Hematopoietic multipotent progenitor cell treated with erythropoietin and hydrocortisone succinate and interleukin-3 and kit ligand, for 17 days (in vitro differentiated cells): Measurements from ENCODE around the gene ACADSB.

ENCODE experiments used
- DNase-seq: peaks from one replicate; pipeline ENCODE4 v3.0.0-alpha.2; 2015; ENCODE audit warnings: low spot score

ACADSB gene

DNA sequence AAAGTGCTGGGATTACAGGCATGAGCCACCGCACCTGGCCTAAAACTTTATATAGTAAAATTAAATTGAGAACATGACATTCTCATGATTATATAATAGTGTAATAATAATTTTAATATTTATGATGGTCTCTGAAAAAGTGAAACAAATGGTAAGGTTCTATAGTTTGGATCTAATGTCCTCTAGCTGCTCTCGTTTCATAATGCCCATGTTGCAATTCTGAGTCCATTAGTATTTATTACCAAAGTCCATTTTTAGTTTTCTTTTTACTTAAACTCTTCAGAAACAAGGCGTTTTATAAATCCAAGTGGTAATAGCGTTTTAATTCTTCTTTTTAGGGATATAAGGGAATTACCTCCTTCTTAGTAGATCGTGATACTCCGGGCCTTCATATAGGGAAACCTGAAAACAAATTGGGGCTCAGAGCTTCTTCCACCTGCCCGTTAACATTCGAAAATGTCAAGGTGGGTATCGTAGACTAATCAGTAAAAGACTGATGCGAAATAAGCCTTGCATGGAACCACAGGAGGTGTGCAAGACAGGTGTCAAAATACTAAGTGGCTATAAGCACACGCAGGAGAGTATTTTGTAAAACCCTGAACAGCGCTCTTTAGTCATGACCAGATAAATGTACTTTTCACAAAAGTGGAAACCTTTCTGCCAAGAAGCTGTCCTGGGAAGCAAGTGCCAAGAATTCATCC is 34.1 kb downstream of the ACADSB start:
- no peak for DNase-seq

DNA sequence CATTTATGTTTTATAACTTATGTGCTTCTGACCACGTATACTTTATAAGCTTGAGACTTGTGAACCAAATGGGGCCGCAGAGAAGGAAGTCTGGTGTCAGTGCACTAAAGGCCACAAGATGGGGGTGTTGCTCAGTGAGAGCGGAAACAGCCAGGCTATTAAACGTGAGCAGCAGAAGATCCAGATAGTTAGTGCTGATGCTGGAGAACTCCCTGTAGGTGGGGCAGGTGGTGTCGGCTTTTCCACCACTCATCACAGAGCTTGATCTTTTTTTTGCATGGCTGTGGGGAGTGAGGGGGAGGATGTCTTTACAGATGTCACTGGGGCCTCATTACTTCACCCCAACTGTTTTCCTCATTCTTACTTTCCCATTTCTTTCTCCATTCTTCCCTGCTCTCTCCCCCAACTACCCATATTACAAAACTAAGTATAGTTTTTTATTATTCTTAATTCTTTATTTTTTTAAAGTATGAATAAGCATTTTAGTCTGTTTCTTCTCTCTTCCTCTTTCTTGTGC is 34.7 kb downstream of the ACADSB start:
- DNase-seq = peak; percentile 66

DNA sequence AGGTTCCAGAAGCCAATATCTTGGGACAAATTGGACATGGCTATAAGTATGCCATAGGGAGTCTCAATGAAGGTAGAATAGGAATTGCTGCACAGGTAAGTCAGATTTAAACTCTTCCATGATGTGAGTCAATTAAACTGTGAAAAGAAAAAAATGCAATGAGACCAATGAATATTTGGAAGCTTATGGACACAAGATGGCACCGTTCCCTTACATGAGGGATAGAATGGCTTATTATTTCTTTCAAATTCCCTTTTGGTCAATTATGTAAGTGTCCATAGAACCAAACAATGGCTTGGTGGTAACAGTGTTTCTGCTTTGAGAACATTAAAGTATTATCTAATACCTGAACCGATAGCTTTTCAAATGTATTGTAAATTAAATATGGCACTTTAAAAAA is 35.6 kb downstream of the ACADSB start:
- no peak for DNase-seq

DNA sequence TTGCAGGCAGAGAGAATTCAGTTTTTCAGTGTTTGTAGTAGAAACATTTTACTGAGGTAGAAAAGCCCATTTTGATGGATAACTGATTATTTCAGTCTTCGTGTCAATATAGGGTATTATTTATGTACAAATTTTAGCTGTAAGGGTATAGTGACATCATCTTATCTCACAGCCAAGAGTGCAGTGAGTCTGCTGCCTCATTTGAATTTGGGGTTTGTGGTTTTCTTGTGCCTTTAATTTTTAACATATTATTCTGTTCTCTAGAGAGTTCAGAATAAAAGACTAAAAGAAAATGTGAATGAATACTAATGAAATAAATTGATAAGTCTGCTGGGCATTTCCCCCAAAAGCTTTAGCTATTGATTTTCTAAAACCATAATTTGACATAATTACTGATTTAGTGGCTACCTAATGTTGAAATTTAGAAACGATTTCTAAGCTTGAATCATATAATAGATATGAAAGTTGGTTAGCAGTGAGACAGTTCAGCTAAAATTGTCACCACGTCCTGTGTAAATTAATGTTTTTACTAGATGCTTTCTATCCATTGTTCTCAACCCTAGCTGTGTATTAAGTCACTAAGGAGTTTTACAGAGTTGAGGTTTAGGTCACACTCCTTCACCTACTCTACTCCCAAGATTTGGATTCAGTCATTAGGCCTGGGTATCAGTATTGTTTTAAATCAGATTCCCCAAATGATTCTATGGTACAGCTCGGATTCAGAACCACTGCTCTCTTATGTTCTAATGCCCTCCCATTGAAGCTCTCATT is 37.3 kb downstream of the ACADSB start:
- no peak for DNase-seq

DNA sequence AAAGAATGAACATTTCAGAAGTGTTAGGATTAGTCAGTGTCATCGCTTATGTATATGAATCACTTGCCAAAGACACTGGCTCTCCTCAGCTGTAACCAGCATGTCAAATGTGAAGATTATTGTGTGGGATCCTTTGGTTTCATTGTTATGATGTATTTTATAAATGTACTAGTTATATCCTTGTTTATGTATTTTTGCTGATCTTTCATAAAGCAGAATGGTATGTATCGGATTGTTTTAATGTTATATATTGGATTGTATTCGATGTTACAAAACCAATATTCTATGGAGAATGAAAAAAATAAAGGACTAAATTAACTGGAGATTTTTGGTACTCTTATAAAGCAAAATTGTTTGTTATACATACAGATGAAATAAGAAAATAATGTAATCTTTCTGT is 49.2 kb downstream of the ACADSB start:
- no peak for DNase-seq

DNA sequence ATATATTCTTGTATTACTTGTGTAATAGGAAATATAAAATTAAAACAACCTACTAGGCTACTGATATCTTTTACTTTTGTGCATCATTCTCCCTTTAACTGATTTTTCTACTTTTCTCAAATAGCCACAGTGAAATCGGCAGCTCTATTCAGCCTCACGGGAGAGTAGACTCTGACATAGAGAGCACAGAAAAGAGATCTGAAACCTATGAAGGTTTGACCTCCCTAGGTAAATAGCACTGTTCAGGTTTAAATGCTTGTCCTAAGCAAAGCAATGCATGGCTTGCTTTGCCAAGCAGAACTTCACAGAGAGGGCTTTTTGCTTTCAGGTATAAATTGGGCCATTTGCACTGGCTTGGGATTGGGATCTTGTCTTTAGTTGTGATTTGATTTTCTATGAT is 53.1 kb downstream of the ACADSB start:
- DNase-seq = no peak

DNA sequence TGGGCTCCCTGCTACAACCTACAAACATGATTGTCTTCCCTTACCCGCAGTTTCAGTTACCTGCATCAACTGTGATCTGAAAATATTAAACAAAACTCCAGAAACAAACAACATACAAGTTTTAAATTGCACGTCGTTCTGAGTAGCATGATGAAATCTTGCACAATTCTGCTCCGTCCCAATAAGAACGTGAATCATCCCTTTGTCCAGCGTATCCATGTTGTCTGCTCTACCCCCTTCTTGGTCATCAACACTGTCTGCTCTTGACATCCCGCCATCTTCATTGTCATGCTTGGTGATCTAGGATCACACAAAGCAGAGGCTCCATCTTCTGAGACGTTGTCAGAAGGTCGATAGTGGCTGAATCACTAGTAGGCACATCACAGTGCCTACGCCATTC is 53.9 kb downstream of the ACADSB start:
- no peak for DNase-seq

DNA sequence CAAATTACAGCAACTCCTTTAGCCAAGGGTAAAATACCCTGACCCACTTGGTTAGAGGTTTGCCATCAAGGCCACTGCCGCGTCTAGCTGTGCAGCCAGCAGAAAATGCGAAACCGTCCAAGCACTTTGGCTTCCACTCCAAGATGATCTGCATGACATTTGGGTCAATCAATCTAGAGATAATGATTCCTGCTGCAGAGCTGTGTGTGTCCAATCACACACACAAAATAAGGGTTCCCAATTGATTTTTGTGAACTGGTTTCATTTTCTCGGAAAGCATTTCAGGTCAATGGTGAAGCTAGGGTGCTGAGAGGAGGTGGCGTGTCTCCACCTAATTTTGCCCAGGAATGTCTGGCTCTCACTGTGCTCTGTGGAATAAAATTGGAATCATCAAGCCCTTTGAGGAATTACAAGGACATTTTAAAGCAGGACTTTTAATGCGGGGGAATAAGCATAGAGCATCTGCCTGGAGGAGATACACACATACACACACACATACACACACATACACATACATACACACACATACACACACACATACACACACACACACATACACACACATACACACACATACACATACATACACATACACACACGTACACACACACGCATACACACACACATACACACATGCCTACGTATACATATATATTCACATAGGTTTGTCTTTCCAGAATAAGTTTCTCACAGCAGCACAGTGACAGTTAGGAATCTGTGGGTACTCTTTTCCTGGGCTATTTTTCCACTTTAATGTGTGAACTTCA is 59.5 kb downstream of the ACADSB start:
- no peak for DNase-seq

DNA sequence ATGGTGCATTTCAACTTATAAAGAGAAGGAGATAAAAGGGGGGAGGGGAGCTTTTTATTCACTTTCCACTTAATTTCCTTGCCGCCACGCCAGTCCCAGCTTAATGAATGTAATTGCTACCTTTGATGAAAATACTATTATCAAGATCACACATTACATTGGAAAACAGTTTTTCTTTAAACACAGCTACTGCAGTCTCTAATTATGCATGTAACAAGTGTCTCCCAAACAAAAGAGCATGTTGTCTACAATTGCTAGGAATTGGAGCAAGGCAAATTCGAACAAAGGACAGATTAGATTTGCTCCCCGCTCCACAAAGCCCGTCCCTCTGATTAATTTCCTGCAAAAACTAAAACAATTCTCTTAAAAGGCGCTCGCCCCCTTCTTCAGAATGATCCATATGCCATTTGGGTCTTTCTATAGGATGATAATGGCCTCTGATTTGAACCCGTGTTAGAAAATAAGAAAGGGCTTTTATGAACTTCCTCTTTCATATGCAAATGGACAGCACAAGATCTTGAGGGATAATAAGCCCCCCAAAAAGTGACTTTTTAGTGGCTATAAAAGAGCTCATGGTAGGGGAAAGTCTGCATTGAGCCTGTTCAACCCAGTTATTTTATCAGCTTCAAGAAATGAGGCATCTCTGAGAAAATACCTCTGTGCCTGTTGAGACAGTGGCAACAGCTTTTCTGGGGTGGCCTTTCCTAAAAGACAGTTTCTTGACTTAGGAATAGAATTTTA is 60.6 kb downstream of the ACADSB start:
- DNase-seq = no peak

DNA sequence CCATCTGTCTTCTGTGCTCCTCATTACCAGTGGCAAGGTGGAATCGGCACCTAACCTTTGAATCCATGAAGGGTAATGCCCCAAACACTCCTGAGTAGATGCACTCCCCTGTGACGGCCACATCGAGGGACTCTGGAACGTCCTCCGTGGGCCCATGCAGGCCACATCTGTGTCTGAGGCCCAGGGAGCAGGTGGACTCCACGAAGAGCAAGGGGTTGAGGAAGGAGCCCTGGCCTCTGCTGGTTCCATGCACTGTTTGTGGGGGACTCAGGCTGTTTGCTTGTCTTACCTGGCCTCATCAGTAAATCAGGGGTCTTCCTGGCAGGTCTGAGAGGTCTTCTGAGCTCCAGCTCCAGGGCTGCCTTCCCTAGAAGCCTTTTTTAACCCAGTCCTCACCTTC is 64.4 kb downstream of the ACADSB start:
- DNase-seq = no peak

DNA sequence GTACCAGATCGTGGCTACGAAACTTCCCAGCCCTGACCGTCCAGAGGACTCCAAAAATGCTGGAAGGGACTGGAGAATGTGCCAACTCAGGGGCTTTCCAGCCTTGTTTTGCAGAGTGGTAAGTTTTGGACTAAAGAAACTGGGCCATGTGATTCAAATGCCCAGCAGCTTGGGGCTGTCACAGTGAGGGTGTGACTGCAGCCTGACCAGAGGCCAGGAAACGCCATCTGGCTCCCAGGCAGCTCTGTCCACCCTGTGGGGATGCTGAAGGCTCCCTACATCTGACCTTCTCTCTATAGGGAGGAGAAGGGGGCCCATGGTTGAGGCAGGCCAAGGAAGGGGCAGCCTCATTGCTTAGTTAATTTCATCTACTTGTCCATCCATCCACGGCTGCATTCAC is 65.4 kb downstream of the ACADSB start:
- DNase-seq = no peak

DNA sequence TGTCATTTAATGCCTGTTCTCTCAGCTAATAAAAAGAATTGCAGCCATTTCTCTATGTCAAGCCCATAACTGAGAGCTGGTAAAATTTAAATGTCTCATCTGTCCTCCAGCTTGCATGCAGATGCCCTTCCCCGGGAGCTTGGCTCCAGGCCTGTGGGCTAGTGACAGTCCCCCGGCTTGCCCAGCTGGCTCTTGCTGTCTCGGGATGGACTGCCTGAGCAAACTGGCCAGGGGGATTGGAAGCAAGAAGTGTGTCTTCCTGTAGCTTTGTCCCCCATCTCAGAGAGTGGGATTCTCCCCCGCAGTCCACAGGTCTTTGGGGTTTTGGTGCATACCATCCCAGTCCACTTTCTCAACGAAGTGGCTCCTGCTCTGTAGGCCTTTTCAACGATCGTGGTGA is 73.1 kb downstream of the ACADSB start:
- no peak for DNase-seq

DNA sequence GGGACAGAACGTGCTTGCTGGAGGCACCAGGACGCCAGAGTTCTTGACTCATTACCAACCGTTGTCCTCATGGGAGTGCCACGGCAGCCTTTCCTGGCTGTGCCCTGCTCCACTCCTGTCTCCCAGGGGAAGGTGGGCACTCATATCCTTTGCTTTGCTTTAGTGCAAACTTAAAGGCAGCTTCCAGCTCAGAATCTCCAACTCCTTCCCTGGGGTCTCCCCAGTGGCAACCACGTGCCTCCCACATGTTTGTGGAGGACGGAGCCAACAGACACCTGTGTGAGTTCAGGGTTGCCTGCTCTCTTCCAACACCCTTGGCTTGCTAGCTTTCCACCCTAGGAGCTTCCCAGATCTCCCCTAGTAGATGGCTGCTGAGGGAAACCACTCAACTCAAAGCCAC is 75.0 kb downstream of the ACADSB start:
- DNase-seq = no peak

DNA sequence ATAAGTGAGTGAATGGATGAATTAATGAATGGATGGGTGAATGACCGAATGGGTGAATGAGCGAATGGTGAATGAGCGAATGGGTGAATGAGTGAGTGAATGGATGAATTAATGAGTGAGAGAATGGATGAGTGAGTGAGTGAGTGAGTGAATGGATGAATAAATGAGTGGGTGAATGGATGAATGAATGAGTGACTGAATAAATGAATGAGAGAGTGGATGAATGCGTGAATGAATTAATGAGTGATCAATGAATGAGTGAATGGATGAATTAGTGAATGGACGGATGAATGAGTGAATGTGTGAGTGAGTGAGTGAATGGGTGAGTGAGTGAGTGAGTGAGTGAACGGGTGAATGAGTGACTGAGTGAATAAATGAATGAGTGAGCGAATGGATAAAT is 77.5 kb downstream of the ACADSB start:
- no peak for DNase-seq

DNA sequence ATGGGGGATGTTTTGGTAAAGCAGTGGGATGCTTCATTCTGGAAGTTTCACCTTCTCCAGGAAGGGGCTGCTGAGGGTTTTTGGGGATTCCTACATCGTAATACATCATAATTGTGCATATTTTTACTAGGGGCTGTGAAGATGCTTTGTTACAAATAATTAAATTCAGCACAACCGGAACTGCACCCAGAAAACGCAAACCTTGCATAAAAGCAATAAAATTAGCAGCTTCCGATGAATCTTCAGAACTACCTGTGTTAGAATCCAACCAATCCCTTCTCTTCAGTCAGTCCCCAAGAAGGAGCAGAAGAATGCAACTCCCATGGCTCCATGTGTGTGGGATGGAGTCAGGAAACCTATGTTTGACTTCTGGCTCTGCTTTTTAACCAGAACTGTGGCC is 78.5 kb downstream of the ACADSB start:
- no peak for DNase-seq

DNA sequence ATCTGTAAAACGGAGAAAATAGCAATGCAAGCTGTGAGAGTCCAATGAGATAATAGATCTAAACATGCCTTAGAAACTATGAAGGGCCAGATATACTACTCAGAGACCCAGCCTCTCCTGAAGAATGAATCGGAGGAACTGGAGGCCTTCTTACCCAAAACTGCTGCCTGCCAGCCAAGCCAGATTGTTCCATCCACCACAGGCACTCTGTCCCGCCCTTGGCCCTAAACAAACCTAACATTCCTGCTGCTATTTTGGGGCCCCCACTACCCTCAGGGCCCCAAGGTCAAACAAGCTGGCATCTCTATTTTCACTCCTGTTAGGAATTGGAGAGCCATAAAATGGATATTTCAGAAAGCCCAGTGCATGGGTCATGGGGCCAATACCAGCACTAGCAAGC is 79.0 kb downstream of the ACADSB start:
- no peak for DNase-seq

DNA sequence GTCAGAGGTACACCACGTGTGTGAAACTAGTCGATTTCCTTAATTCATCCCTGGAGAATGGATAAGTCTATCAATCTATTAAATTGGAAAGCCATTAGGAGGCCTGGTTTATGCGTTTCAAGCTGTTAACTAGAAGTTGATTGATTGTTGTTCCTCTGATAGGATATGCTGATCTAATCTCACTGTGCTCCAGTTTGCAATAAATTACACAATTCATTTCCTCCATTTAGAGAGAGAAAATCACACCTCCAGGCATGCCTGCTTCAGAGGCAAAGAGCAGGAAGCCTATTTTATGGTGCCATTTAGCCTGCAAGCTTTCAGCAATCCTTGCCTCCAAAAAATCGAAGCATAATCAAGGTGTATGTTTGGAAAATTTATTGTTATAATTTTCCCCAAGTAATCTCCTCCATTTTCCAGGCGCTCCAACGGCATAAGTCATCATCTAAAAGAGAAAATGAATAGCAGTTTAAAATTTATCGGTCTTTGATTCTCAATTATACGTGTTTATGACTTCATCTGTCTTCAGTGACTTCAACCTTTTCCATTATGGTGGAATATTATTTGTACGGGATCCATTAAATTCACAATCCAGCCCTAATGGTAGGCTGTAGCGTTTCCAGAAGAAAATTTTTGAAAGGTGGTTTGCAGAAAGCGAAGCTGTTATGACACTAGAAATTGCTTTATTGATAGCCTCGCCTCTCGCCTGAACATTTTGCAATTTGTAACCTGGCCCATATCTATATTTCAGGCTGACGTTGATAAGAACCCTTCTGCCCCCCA is 84.0 kb downstream of the ACADSB start:
- no peak for DNase-seq

DNA sequence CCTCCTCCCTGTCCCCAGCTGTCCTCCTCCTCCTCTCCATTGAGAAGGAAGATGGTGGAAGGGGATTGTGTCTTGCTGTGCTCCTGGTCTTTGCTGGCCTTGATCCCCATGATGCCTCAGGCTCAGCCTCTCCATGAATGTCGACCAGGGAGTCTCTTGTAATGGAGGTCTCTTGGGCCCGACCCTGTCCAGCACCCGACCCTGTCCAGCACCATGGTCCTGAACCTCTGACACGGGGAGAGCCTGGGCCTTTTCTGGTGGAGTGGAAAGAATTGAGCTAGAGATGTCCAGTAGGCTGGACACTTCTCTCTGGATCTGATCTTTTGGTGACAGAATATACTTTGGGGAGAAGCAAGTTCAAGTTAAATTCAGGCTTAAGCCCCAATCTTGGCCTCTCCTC is 84.7 kb downstream of the ACADSB start:
- no peak for DNase-seq

DNA sequence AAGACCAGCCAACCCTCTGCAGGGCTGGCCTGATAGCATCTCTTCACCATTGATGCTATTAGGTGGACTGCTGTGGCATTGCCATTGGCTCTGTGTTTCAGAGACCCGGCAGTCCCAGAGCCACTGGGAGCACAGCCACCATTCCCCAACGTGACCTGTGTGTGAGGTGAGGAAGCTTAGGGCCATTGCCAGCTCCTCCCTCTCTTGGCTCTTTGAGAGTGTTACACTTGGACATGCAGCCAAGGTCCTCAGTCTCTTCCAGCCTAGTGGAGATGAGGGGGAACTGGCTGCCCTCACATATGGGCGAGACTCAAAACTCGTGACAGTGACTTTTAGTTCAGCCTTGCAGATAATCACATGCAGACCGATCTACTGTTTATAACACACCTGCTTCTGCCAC is 87.6 kb downstream of the ACADSB start:
- DNase-seq = no peak

DNA sequence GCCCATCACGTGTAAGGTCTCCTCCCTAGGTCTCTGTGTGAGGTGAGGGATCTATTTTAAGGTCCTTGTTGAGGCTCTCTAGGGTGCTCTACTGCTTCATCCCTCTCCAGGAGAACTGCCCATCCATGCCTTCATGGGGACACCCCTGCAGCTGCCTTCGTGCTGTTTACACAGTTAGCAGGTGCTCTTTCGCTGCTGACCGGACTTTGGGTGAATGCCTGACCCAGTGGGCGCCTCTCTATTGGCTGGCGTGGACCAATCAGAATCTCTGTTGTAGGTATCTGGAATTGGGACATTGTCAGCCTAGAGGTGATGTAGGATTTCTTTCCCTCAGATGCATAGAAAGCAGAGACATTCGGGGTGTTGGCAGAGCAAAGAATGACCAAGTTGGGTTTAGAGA is 88.2 kb downstream of the ACADSB start:
- DNase-seq = no peak

DNA sequence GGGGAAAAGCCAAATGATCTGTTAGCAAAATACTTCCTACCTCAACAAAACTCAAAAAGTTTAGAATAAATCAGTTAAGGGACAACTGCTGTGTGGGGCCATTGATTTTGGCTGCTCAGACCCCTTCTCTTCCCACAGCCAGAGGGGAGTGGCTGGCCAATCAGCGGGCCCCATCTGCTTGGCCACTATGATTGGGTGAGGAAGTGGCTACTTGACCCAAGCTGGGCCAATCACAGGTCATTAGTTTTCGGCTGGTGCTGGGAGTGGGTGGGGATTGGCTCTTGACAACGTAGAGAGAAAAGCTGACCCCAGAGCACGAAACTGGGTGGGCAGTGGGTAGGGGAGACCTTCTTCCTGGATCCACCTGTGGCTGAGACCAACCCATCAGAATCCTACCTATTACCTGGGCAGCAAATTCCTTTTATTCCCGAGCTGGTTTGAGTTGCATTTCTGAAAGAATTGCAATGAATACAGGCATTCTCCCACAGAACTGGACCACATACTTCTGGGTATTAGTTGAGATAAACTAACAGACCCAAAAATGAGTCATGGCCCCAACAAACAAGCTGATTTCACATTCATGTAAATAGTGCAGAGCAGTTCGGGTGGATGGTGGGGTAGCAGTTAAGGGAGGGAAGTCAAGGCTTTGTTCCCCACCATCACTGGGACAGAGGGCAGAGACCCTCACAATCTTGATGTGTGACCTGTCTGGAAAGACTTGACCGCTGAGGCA is 91.4 kb downstream of the ACADSB start:
- DNase-seq = no peak
